ENCODE data around the gene PPP1R37. TPM values are rescaled to one million over a fixed set of nuclear protein-coding genes. Genes with fewer than 3 reads are reported as not detected.

PPP1R37 gene
- polyA plus RNA-seq, 3 donors = 0.10 to 11.8 (median 0.22) TPM

DNA sequence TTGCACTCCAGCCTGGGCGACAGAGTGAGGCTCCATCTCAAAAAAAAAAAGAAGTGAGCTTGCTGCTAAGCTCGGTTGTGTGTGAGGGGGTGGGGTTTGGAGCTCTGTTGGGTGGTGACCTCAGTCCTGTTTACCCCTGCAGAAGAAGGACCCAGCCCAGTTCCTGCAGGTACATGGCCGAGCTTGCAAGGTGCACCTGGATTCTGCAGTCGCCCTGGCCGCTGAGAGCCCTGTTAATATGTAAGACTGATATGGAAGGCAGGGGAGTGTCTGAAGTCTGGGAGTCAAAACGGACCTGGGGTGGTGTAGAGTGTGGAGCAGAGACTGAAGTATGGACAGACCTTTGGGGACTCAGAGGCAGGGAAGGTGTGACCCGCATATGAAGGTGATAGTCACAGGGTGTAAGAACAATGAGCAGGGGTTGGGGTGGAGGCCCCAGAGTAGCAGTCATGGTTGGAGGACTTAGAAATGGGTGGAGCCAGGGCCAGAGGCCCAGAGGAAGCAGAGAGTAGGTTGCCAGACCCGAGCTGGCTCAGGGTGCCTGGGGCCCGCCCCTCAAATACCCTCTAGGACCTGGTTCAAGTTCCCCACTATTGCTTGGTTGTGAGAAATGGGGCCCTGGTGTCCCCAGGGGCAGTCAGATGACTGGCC is 40.9 kb upstream of the PPP1R37 start:
- H3K36me3 ChIP-seq (replicated peaks in 1 of 2; ENCODE audit: control insufficient read depth in 1 of 2, insufficient read depth in 2 of 2, low read length in 2 of 2) = peaks cover 53 to 79% of the 10 kb centered on the region in 2 donors
- no peak overlapping the region for H3K9ac ChIP-seq (ENCODE audit: insufficient read depth, low read length, poor library complexity, severe bottlenecking)
- H3K9me3 Mint-ChIP-seq = peaks cover 0 to 2% (median 0%) of the 10 kb centered on the region in 7 donors
- no peak overlapping the region for H3K4me3 ChIP-seq (replicated peaks in 1 of 3; ENCODE audit: low read depth in 2 of 3, low read length in 3 of 3)
- peaks cover 12 to 13% of the 10 kb centered on the region in 2 donors for H3K4me1 ChIP-seq (ENCODE audit: control insufficient read depth in 1 of 2, insufficient read depth in 2 of 2, low read length in 2 of 2)
- peaks cover 66% of the 10 kb centered on the region for H3K79me2 ChIP-seq (ENCODE audit: insufficient read depth, low read length)
- H3K4me3 Mint-ChIP-seq = no peak overlapping the region
- intact Hi-C loops (cut with micrococcal nuclease) = no loop called here
- H3K27me3 ChIP-seq (ENCODE audit: control insufficient read depth in 2 of 2, insufficient read depth in 2 of 2, low read length in 2 of 2) = no peaks in the 10 kb centered on the region
- no peak overlapping the region for H2AFZ ChIP-seq (ENCODE audit: insufficient read depth, low read depth, low read length, poor library complexity, severe bottlenecking)
- H3K36me3 Mint-ChIP-seq = peaks cover 58 to 79% of the 10 kb centered on the region in 2 donors
- H3K4me1 Mint-ChIP-seq = peaks cover 22% of the 10 kb centered on the region
- no peaks in the 10 kb centered on the region for H3K9me3 ChIP-seq (replicated peaks in 1 of 2; ENCODE audit: control insufficient read depth in 1 of 2, insufficient read depth in 1 of 2, low read length in 2 of 2)
- H3K27me3 Mint-ChIP-seq (ENCODE audit: low read depth in 3 of 3) = no peaks in the 10 kb centered on the region
- 89% methylated on average over 9 of the region's 9 CpGs for WGBS (ENCODE audit: insufficient coverage)
- TF ChIP-seq, protein P1, sequence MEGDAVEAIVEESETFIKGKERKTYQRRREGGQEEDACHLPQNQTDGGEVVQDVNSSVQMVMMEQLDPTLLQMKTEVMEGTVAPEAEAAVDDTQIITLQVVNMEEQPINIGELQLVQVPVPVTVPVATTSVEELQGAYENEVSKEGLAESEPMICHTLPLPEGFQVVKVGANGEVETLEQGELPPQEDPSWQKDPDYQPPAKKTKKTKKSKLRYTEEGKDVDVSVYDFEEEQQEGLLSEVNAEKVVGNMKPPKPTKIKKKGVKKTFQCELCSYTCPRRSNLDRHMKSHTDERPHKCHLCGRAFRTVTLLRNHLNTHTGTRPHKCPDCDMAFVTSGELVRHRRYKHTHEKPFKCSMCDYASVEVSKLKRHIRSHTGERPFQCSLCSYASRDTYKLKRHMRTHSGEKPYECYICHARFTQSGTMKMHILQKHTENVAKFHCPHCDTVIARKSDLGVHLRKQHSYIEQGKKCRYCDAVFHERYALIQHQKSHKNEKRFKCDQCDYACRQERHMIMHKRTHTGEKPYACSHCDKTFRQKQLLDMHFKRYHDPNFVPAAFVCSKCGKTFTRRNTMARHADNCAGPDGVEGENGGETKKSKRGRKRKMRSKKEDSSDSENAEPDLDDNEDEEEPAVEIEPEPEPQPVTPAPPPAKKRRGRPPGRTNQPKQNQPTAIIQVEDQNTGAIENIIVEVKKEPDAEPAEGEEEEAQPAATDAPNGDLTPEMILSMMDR (IDR thresholded peaks at IDR 0.05) = no peak
- no peak overlapping the region for H3K4me2 ChIP-seq (replicated peaks; ENCODE audit: extremely low read depth, low read length, poor library complexity, severe bottlenecking)
- no peak for DNase-seq
- H3K27ac ChIP-seq (ENCODE audit: low read depth in 1 of 2, low read length in 2 of 2) = peak overlapping the region in 1 of 2 donors; percentile 31
- H3K27ac Mint-ChIP-seq = peak overlapping the region in 5 of 7 donors; percentile 12 to 62 (median 37)
- peaks cover 99% of the 10 kb centered on the region for H4K20me1 ChIP-seq (ENCODE audit: insufficient read depth, low read length)

DNA sequence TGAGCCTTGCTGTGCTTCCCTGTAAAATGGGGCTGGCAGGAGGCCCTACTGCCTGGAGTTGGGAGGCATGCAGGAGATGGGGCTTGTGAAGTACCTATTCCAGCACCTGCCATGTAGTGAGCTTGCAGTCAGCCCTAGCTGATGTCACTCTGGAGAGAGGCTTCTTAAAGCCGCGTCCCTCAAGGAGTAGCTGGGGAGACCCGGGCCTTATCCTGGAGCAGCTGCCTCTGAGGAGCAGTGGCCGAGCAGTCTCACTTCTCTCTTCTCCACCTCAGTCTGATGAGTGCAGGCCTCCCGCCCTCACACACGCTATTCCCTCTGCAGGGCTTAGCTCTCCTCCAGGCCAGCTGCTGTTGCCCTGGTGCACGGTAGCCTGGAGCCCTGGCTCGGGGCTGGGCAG is 36.1 kb upstream of the PPP1R37 start:
- peaks cover 91 to 98% of the 10 kb centered on the region in 2 donors for H3K36me3 Mint-ChIP-seq
- Histone ChIP-seq H3K4me3 (replicated peaks in 1 of 3; ENCODE audit: low read depth in 2 of 3, low read length in 3 of 3) (no peak overlapping the region), H3K4me2 (replicated peaks; ENCODE audit: extremely low read depth, low read length, poor library complexity, severe bottlenecking) (no peak overlapping the region), H3K27ac (ENCODE audit: low read depth in 1 of 2, low read length in 2 of 2) (peak overlapping the region in 1 of 2 donors; percentile 26), H3K36me3 (replicated peaks in 1 of 2; ENCODE audit: control insufficient read depth in 1 of 2, insufficient read depth in 2 of 2, low read length in 2 of 2) (peaks cover 93 to 99% of the 10 kb centered on the region in 2 donors), H3K9me3 (replicated peaks in 1 of 2; ENCODE audit: control insufficient read depth in 1 of 2, insufficient read depth in 1 of 2, low read length in 2 of 2) (no peaks in the 10 kb centered on the region), H4K20me1 (ENCODE audit: insufficient read depth, low read length) (peaks cover 94% of the 10 kb centered on the region), H3K9ac (ENCODE audit: insufficient read depth, low read length, poor library complexity, severe bottlenecking) (no peak overlapping the region), H3K79me2 (ENCODE audit: insufficient read depth, low read length) (peaks cover 26% of the 10 kb centered on the region), H3K4me1 (ENCODE audit: control insufficient read depth in 1 of 2, insufficient read depth in 2 of 2, low read length in 2 of 2) (no peaks in the 10 kb centered on the region), H3K27me3 (ENCODE audit: control insufficient read depth in 2 of 2, insufficient read depth in 2 of 2, low read length in 2 of 2) (no peaks in the 10 kb centered on the region), H2AFZ (ENCODE audit: insufficient read depth, low read depth, low read length, poor library complexity, severe bottlenecking) (no peak overlapping the region)
- no peaks in the 10 kb centered on the region for H3K9me3 Mint-ChIP-seq
- WGBS (ENCODE audit: insufficient coverage) = 85% methylated on average over 8 of the region's 8 CpGs
- TF ChIP-seq, protein P1 (IDR thresholded peaks at IDR 0.05) = no peak
- H3K4me3 Mint-ChIP-seq = no peak overlapping the region
- intact Hi-C loops (cut with micrococcal nuclease) = loop anchor here (5.0 kb wide), 1 partner anchor 155 kb away; no protein-coding TSS in a partner anchor
- H3K27me3 Mint-ChIP-seq (ENCODE audit: low read depth in 3 of 3) = peaks cover 0 to 3% (median 2%) of the 10 kb centered on the region in 3 donors
- H3K27ac Mint-ChIP-seq = peak overlapping the region in 4 of 7 donors; percentile 39 to 73 (median 66)
- H3K4me1 Mint-ChIP-seq = peaks cover 2% of the 10 kb centered on the region
- DNase-seq = no peak
